RWPE1 (cell line): ENCODE results near the gene LRRC70.

Source experiments
- CTCF ChIA-PET: fragments of 350-600 bp; sonication (Branson Sonifier 250); formaldehyde crosslinking; extraction: SDS; loops from one replicate; lab custom pipeline; 2021; lab: Yijun Ruan, JAX
- POLR2A ChIA-PET: fragments of 400-600 bp; formaldehyde crosslinking; extraction: SDS; loops from one replicate; lab custom pipeline; 2020; ENCODE audit warnings: antibody characterized with exemption; ENCODE audit not compliant: low non-redundant PET; lab: Yijun Ruan, JAX
- DNase-seq: peaks from one replicate; pipeline ENCODE4 v3.0.0; 2012; ENCODE audit warnings: low spot score
- H3K27ac ChIP-seq: fragments of 450-650 bp; 2 replicates; pipeline ENCODE4 v1.5.1; 2017
- CTCF ChIP-seq: fragments of 450-650 bp; conservative IDR thresholded peaks from 2 replicates; pipeline ENCODE4 v1.5.1; 2017; ENCODE audit warnings: low read depth, mild to moderate bottlenecking

The LRRC70 gene

GRCh38 chr5:62627901-62628300 lies 49.3 kb downstream of the LRRC70 start:
- TF ChIP-seq CTCF = no peak
- POLR2A ChIA-PET = no interaction called here
- H3K27ac ChIP-seq = no peak overlapping the region
- no peak for DNase-seq
- CTCF ChIA-PET = no interaction called here
